GM12878 (cell line): ENCODE results near the gene KRTAP20-1. TPM values are rescaled to one million over a fixed set of nuclear protein-coding genes. Genes with fewer than 3 reads are reported as not detected.

Experiments
- ATAC-seq: fragments of 200-7000 bp; cut with Tn5 transposase; 3 replicates; pipeline ENCODE4 v1.9.1; 2020; ENCODE audit warnings: mild to moderate bottlenecking, moderate library complexity
- BruUV-seq: library from RNA; stranded (reverse); fragments of 400-500 nt; replicated peaks from 2 replicates; lab custom pipeline; 2021; lab: Mats Ljungman, UMichigan
- CTCF ChIA-PET: fragments of 300-600 bp; sonication (Branson Sonifier 250); formaldehyde crosslinking; extraction: SDS; loops from one replicate; lab custom pipeline; 2021; ENCODE audit warnings: inconsistent platforms; lab: Yijun Ruan, JAX
- POLR2A ChIA-PET: fragments of 350-600 bp; formaldehyde crosslinking; extraction: SDS; loops from one replicate; lab custom pipeline; 2021; ENCODE audit warnings: inconsistent platforms; lab: Charles Lee
- RAD21 ChIA-PET: fragments of 300-600 bp; sonication (Branson Sonifier 250); formaldehyde crosslinking; loops from one replicate; lab custom pipeline; 2023; ENCODE audit warnings: antibody characterized with exemption; ENCODE audit not compliant: unreplicated experiment; lab: Charles Lee
- SMC1A ChIA-PET: fragments of 300-600 bp; sonication (Branson Sonifier 250); formaldehyde crosslinking; loops from one replicate; lab custom pipeline; 2023; ENCODE audit not compliant: unreplicated experiment, uncharacterized antibody; lab: Charles Lee
- DNase-seq: peaks from one replicate; pipeline ENCODE4 v3.0.0-alpha.2; 2011; ENCODE audit warnings: low read depth, low spot score
- FAIRE-seq: peaks from 3 replicates; lab custom pipeline; 2011; peaks lifted over from hg19 to GRCh38; lab: Jason Lieb, UNC
- H2AFZ ChIP-seq: 2 replicates; pipeline ENCODE4 v1.6.0; 2011; ENCODE audit warnings: low read depth, low read length, control low read depth; ENCODE audit not compliant: control insufficient read depth
- H3K27ac ChIP-seq: 2 replicates; pipeline ENCODE4 v1.5.1; 2011; ENCODE audit warnings: control low read depth; ENCODE audit not compliant: control insufficient read depth, insufficient read depth
- H3K27me3 ChIP-seq, 2 experiments: replicated peaks in 1 of 2; 2 replicates each; pipeline versions ENCODE4 v1.6.0 to v1.6.1; 2011; ENCODE audit warnings: low read length in 1 of 2; ENCODE audit not compliant: control insufficient read depth in 2 of 2, insufficient read depth in 2 of 2
- H3K36me3 ChIP-seq, 2 experiments: 2 replicates each; pipeline ENCODE4 v1.5.1; 2011; ENCODE audit warnings: low read length in 1 of 2; ENCODE audit not compliant: control insufficient read depth in 2 of 2, insufficient read depth in 2 of 2
- H3K4me1 ChIP-seq: 2 replicates; pipeline ENCODE4 v1.6.1; 2011; ENCODE audit warnings: mild to moderate bottlenecking, low read length, moderate library complexity, mixed read lengths; ENCODE audit not compliant: control insufficient read depth, insufficient read depth
- H3K4me2 ChIP-seq: 2 replicates; pipeline ENCODE4 v1.6.0; 2011; ENCODE audit warnings: control low read depth; ENCODE audit not compliant: control insufficient read depth, insufficient read depth
- H3K4me3 ChIP-seq: fragments of 200-600 bp; sonication (generic); 2 replicates; pipeline ENCODE4 v1.5.1; 2016
- H3K79me2 ChIP-seq: 2 replicates; pipeline ENCODE4 v1.6.0; 2011; ENCODE audit warnings: low read length; ENCODE audit not compliant: control insufficient read depth, insufficient read depth
- H3K9ac ChIP-seq: 2 replicates; pipeline ENCODE4 v1.8.0; 2011; ENCODE audit warnings: low read length, control low read depth, mixed read lengths; ENCODE audit not compliant: control insufficient read depth, insufficient read depth
- H3K9me3 ChIP-seq: replicated peaks from 3 replicates; pipeline ENCODE4 v1.5.1; 2011; ENCODE audit warnings: mild to moderate bottlenecking, low read length; ENCODE audit not compliant: control insufficient read depth, insufficient read depth
- H4K20me1 ChIP-seq: 2 replicates; pipeline ENCODE4 v1.6.0; 2011; ENCODE audit not compliant: control insufficient read depth, insufficient read depth
- FOS ChIP-seq: IDR thresholded peaks from 3 replicates; pipeline ENCODE4 v1.6.1; 2011; ENCODE audit warnings: borderline replicate concordance; ENCODE audit not compliant: insufficient read length; ENCODE audit errors: extremely low read depth
- HDGF ChIP-seq: fragments of 450-650 bp; IDR thresholded peaks from 2 replicates; pipeline ENCODE4 v1.6.1; 2016; ENCODE audit warnings: antibody characterized with exemption
- JUND ChIP-seq: IDR thresholded peaks from 2 replicates; pipeline ENCODE4 v1.6.1; 2012; ENCODE audit warnings: low read depth, mild to moderate bottlenecking, low read length, improper control_type of control experiment, moderate library complexity
- KDM1A ChIP-seq: fragments of 200-600 bp; sonication (generic); IDR thresholded peaks from 2 replicates; pipeline ENCODE4 v1.6.1; 2016; ENCODE audit warnings: borderline replicate concordance
- NKRF ChIP-seq: fragments of 450-650 bp; conservative IDR thresholded peaks from 2 replicates; pipeline ENCODE4 v1.6.1; 2017; ENCODE audit warnings: mild to moderate bottlenecking, moderate library complexity
- PAX8 ChIP-seq: fragments of 450-650 bp; IDR thresholded peaks from 2 replicates; pipeline ENCODE4 v1.6.1; 2017; ENCODE audit warnings: mild to moderate bottlenecking, moderate library complexity
- RBBP5 ChIP-seq: fragments of 200-600 bp; sonication (generic); conservative IDR thresholded peaks from 2 replicates; pipeline ENCODE4 v1.6.1; 2016
- ZBTB11 ChIP-seq: fragments of 450-650 bp; formaldehyde crosslinking; IDR thresholded peaks from 2 replicates; pipeline ENCODE4 v1.5.0; 2022; ENCODE audit warnings: mild to moderate bottlenecking, missing genetic modification characterization
- ZNF207 ChIP-seq: fragments of 450-650 bp; IDR thresholded peaks from 2 replicates; pipeline ENCODE4 v1.6.1; 2014; ENCODE audit warnings: antibody characterized with exemption, mild to moderate bottlenecking, borderline replicate concordance
- ZNF274 ChIP-seq: IDR thresholded peaks from one replicate; pipeline ENCODE4 v1.8.0; 2011; ENCODE audit not compliant: insufficient read length, insufficient read depth
- ZNF687 ChIP-seq: fragments of 450-650 bp; IDR thresholded peaks from 2 replicates; pipeline ENCODE4 v1.6.1; 2017; ENCODE audit warnings: mild to moderate bottlenecking, moderate library complexity
- in situ Hi-C: fragments of 300-500 bp; cut with MboI; formaldehyde crosslinking; loops from 9 replicates; pipeline ENCODE4 v1.14.3; 2018; ENCODE audit warnings: mixed read lengths
- intact Hi-C: fragments of 100-400 bp; cut with micrococcal nuclease; formaldehyde crosslinking; loops from one replicate; pipeline ENCODE4 v1.14.2; 2022; ENCODE audit not compliant: unreplicated experiment
- polyA plus RNA-seq, 11 experiments: library from polyadenylated mRNA; depleted of rRNA in 4 of 11; unstranded in 6 of 11; stranded (reverse) in 5 of 11; fragments of >200 nt; fragmentation: Nextera tagmentation in 4 of 11; fragmentation: Illumina TruSeq in 1 of 11; extraction: Ambion mirVana in 4 of 11; extraction: Trizol in 1 of 11; gene quantifications; 1 replicate in 1 of 11; 2 replicates in 10 of 11; pipeline versions ENCODE4 v1.2.1 to v1.2.3, GENCODE V29; 2011 to 2016; ENCODE audit warnings: inconsistent platforms in 2 of 11, missing spikeins in 2 of 11, low read depth in 1 of 11
- total RNA-seq, 4 experiments: library from RNA; depleted of rRNA in 3 of 4; stranded (reverse); fragments of >200 nt in 3 of 4; fragmentation: Illumina TruSeq in 1 of 4; extraction: Trizol in 1 of 4; gene quantifications; 2 replicates each; pipeline versions ENCODE4 v1.2.1 to v1.2.3, GENCODE V29; 2013 to 2021
- TF ChIP-seq, protein P1 (sequence below): fragments of 450-650 bp; IDR thresholded peaks from 2 replicates; pipeline ENCODE4 v1.6.1; 2017; ENCODE audit warnings: mild to moderate bottlenecking, moderate library complexity

KRTAP20-1 gene
- total and polyA plus RNA-seq, 10 of the 15 experiments (the other 5 are each of a cell fraction or from before 2014, with no cell fraction given) = not detected

DNA sequence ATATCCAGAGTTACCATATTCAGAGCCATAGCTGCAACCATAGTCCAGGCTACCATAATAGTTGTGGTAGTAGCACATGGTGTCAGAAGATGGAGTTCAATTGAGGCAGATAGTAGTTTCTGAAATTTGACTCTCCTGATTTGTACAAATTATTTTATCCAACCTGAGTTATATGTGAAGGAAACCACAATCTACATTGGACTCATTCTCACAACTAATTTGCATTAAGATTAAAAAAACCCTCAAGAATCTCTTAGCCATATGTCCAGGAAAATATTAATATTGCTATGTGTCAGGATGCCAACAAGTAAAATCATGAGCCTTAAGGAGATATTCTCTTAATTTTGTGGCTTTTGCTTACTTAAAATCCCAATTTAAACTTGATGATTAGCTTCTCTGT, 25.9 kb upstream of the KRTAP20-1 start, which contains the start of gene KRTAP22-2:
Gene KRTAP22-2 (minus strand): TSS at position 101 of the 400 bp plus-strand sequence.
- intact Hi-C loops (no loop called here), in situ Hi-C loops (no loop called here)
- CTCF ChIA-PET = no interaction called here
- DNase-seq = no peak
- ATAC-seq = no peak
- Histone ChIP-seq H4K20me1 (no peaks in the 10 kb centered on the region), H2AFZ (no peak within 1 kb of the TSS), H3K36me3 (no peaks in the 10 kb centered on the region), H3K4me3 (no peak within 1 kb of the TSS), H3K79me2 (no peaks in the 10 kb centered on the region), H3K4me2 (no peak within 1 kb of the TSS), H3K27me3 (no peaks in the 10 kb centered on the region), H3K4me1 (no peaks in the 10 kb centered on the region), H3K27ac (no peak within 1 kb of the TSS), H3K9me3 (no peaks in the 10 kb centered on the region), H3K9ac (no peak within 1 kb of the TSS)
- RAD21 ChIA-PET = no interaction called here
- SMC1A ChIA-PET = interaction anchor here (0.9 to 1.3 kb wide), 2 partner anchors 13 to 130 kb away, joined by 3 to 4 read pairs; no protein-coding TSS in a partner anchor
- POLR2A ChIA-PET = no interaction called here
- FAIRE-seq = no peak
- BruUV-seq = no TSS peak
- TF ChIP-seq PAX8 (no peak), JUND (no peak), HDGF (no peak), ZNF207 (no peak), FOS (no peak), ZNF687 (no peak), ZNF274 (no peak), KDM1A (no peak), RBBP5 (no peak), NKRF (no peak), ZBTB11 (no peak)
- TF ChIP-seq, protein P1, sequence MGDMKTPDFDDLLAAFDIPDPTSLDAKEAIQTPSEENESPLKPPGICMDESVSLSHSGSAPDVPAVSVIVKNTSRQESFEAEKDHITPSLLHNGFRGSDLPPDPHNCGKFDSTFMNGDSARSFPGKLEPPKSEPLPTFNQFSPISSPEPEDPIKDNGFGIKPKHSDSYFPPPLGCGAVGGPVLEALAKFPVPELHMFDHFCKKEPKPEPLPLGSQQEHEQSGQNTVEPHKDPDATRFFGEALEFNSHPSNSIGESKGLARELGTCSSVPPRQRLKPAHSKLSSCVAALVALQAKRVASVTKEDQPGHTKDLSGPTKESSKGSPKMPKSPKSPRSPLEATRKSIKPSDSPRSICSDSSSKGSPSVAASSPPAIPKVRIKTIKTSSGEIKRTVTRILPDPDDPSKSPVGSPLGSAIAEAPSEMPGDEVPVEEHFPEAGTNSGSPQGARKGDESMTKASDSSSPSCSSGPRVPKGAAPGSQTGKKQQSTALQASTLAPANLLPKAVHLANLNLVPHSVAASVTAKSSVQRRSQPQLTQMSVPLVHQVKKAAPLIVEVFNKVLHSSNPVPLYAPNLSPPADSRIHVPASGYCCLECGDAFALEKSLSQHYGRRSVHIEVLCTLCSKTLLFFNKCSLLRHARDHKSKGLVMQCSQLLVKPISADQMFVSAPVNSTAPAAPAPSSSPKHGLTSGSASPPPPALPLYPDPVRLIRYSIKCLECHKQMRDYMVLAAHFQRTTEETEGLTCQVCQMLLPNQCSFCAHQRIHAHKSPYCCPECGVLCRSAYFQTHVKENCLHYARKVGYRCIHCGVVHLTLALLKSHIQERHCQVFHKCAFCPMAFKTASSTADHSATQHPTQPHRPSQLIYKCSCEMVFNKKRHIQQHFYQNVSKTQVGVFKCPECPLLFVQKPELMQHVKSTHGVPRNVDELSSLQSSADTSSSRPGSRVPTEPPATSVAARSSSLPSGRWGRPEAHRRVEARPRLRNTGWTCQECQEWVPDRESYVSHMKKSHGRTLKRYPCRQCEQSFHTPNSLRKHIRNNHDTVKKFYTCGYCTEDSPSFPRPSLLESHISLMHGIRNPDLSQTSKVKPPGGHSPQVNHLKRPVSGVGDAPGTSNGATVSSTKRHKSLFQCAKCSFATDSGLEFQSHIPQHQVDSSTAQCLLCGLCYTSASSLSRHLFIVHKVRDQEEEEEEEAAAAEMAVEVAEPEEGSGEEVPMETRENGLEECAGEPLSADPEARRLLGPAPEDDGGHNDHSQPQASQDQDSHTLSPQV = no peak
